Measurements from ENCODE around the gene ARSG. TPM values are rescaled to one million over a fixed set of nuclear protein-coding genes. Genes with fewer than 3 reads are reported as not detected.

ARSG gene
- total RNA-seq, 1 donor from 2014 or later: 19.5 TPM

GRCh38 chr17:68302066-68302564 is 10.8 kb downstream of the ARSG start:
- H3K9me3 ChIP-seq (ENCODE audit: low read depth): no peaks in the 10 kb centered on the region
- no peak overlapping the region for H3K27ac Mint-ChIP-seq
- H3F3A ChIP-seq (ENCODE audit: low read depth): peaks cover 18% of the 10 kb centered on the region
- H3K4me1 Mint-ChIP-seq: peaks cover 5% of the 10 kb centered on the region
- H3K27me3 Mint-ChIP-seq (ENCODE audit: insufficient read depth, low read depth): peaks cover 4% of the 10 kb centered on the region
- no peak overlapping the region for H3K4me3 ChIP-seq
- peaks cover 15% of the 10 kb centered on the region for H3K4me1 ChIP-seq
- no peak for TF ChIP-seq EZH2 (IDR thresholded peaks at IDR 0.05)
- TF ChIP-seq, protein P1, sequence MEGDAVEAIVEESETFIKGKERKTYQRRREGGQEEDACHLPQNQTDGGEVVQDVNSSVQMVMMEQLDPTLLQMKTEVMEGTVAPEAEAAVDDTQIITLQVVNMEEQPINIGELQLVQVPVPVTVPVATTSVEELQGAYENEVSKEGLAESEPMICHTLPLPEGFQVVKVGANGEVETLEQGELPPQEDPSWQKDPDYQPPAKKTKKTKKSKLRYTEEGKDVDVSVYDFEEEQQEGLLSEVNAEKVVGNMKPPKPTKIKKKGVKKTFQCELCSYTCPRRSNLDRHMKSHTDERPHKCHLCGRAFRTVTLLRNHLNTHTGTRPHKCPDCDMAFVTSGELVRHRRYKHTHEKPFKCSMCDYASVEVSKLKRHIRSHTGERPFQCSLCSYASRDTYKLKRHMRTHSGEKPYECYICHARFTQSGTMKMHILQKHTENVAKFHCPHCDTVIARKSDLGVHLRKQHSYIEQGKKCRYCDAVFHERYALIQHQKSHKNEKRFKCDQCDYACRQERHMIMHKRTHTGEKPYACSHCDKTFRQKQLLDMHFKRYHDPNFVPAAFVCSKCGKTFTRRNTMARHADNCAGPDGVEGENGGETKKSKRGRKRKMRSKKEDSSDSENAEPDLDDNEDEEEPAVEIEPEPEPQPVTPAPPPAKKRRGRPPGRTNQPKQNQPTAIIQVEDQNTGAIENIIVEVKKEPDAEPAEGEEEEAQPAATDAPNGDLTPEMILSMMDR (IDR thresholded peaks at IDR 0.05): no peak
- no peak for TF ChIP-seq EZH2phosphoT487 (IDR thresholded peaks at IDR 0.05)
- DNase-seq (ENCODE audit: low spot score): no peak
- peak overlapping the region; percentile 40 for H3K4me2 ChIP-seq
- peak overlapping the region; percentile 56 for H3K27ac ChIP-seq
- peak overlapping the region; percentile 12 for H2AFZ ChIP-seq (replicated peaks)
- H3K9ac ChIP-seq: no peak overlapping the region
- H4K20me1 ChIP-seq (ENCODE audit: low read depth): no peaks in the 10 kb centered on the region
- H3K9me3 Mint-ChIP-seq: peaks cover 20% of the 10 kb centered on the region
- H3K4me3 Mint-ChIP-seq: no peak overlapping the region
- H3K27me3 ChIP-seq: no peaks in the 10 kb centered on the region
- H3K36me3 Mint-ChIP-seq: peaks cover 5% of the 10 kb centered on the region
- H3K36me3 ChIP-seq: no peaks in the 10 kb centered on the region
- no peaks in the 10 kb centered on the region for H3K79me2 ChIP-seq (ENCODE audit: low read depth)

DNA sequence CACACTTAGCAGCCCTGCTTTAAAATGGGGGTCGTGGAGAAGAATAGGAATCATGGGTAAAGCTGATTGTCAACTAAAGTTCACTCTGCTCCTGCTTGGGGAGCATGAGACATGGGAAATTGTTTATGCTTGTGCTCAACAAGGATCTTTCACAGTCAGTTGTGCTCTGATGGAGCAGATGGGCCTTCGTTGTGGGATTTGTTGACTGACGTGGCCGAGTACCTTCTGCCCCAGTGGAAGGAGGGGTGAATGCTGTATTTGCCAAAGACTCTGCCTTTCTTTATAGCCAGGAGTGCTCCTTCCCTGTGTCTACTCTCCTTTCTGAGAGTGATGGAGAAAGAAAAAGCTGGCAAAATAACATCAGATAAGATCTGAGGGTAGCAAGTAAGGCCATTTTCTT is 11.4 kb downstream of the ARSG start:
- Mint-ChIP-seq H3K4me1 (peaks cover 5% of the 10 kb centered on the region), H3K9me3 (peaks cover 24% of the 10 kb centered on the region), H3K27ac (no peak overlapping the region), H3K4me3 (no peak overlapping the region), H3K36me3 (peaks cover 11% of the 10 kb centered on the region), H3K27me3 (ENCODE audit: insufficient read depth, low read depth) (peaks cover 4% of the 10 kb centered on the region)
- no peak overlapping the region for H3K4me3 ChIP-seq
- peak overlapping the region; percentile 40 for H3K4me2 ChIP-seq
- no peak for DNase-seq (ENCODE audit: low spot score)
- H3K27ac ChIP-seq: no peak overlapping the region
- TF ChIP-seq EZH2 (IDR thresholded peaks at IDR 0.05) (no peak), EZH2phosphoT487 (IDR thresholded peaks at IDR 0.05) (no peak)
- TF ChIP-seq, protein P1 (IDR thresholded peaks at IDR 0.05): no peak
- peaks cover 14% of the 10 kb centered on the region for H3K4me1 ChIP-seq
- H3F3A ChIP-seq (ENCODE audit: low read depth): peaks cover 18% of the 10 kb centered on the region
- no peak overlapping the region for H3K9ac ChIP-seq
- H4K20me1 ChIP-seq (ENCODE audit: low read depth): no peaks in the 10 kb centered on the region
- H2AFZ ChIP-seq (replicated peaks): no peak overlapping the region
- no peaks in the 10 kb centered on the region for H3K9me3 ChIP-seq (ENCODE audit: low read depth)
- H3K36me3 ChIP-seq: no peaks in the 10 kb centered on the region
- no peaks in the 10 kb centered on the region for H3K27me3 ChIP-seq
- no peaks in the 10 kb centered on the region for H3K79me2 ChIP-seq (ENCODE audit: low read depth)

- no peaks in the 10 kb centered on the region for H3K79me2 ChIP-seq (ENCODE audit: low read depth)
- peaks cover 18% of the 10 kb centered on the region for H3F3A ChIP-seq (ENCODE audit: low read depth)
- H3K9ac ChIP-seq: no peak overlapping the region
- TF ChIP-seq EZH2 (IDR thresholded peaks at IDR 0.05): no peak
- TF ChIP-seq EZH2phosphoT487 (IDR thresholded peaks at IDR 0.05): no peak
- TF ChIP-seq, protein P1 (IDR thresholded peaks at IDR 0.05): no peak
- Mint-ChIP-seq H3K4me1 (peaks cover 5% of the 10 kb centered on the region), H3K4me3 (no peak overlapping the region), H3K27ac (no peak overlapping the region), H3K9me3 (peaks cover 16% of the 10 kb centered on the region), H3K36me3 (peaks cover 15% of the 10 kb centered on the region), H3K27me3 (ENCODE audit: insufficient read depth, low read depth) (peaks cover 4% of the 10 kb centered on the region)
- no peak overlapping the region for H3K4me3 ChIP-seq
- H3K36me3 ChIP-seq: no peaks in the 10 kb centered on the region
- H3K4me2 ChIP-seq: no peak overlapping the region
- no peaks in the 10 kb centered on the region for H3K27me3 ChIP-seq
- H3K4me1 ChIP-seq: peaks cover 14% of the 10 kb centered on the region
- no peaks in the 10 kb centered on the region for H4K20me1 ChIP-seq (ENCODE audit: low read depth)
- H3K9me3 ChIP-seq (ENCODE audit: low read depth): no peaks in the 10 kb centered on the region
- H3K27ac ChIP-seq: no peak overlapping the region
- DNase-seq (ENCODE audit: low spot score): no peak
- no peak overlapping the region for H2AFZ ChIP-seq (replicated peaks)
Observed at GRCh38 chr17:68304706-68305105, 13.4 kb downstream of the ARSG start.
